HG03103 (cell line): ENCODE data around the gene ENTPD8.

Experiments
- ATAC-seq: cut with Tn5 transposase; IDR thresholded peaks from one replicate; pipeline ENCODE4 v1.9.1; 2021; ENCODE audit warnings: low read depth; ENCODE audit not compliant: unreplicated experiment

Gene ENTPD8

DNA sequence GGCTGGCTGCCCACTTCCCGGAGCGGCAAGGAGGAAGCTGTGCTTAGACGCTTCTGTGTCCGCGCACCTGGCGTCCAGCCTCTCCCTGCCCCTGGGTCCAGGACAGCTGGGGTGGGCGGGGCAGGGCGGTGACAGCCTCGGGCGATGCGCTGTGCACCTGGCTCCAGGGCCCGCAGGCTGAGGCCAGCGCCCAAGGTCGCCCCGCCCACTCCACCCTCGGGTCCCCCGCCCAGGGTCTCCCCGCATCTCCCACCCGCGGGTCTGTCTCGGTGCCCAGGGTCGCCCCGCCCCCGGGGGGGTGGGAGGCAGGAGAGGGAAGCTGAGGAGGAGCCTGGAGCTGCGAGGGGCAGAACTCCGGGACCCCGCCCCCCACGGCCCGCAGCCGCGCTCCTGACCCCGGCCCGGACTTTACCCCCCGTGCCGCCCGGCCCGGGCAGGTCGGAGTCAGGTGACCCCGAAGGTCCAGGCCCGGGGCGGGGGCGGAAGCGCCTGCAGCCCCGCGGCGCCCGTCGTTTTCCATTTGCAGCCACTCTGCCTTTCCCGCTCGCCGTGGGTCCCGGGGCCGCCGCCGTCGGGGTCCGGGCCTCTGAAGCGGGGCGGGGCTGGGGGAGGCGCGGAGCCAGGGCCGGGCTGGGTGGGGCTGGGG, at the start of gene ENTPD8:
Gene ENTPD8, minus strand, starts transcription at position 69 of the 646 bp plus-strand sequence. CDS start 3,072 bp downstream, outside the sequence.
- ATAC-seq: no peak

DNA sequence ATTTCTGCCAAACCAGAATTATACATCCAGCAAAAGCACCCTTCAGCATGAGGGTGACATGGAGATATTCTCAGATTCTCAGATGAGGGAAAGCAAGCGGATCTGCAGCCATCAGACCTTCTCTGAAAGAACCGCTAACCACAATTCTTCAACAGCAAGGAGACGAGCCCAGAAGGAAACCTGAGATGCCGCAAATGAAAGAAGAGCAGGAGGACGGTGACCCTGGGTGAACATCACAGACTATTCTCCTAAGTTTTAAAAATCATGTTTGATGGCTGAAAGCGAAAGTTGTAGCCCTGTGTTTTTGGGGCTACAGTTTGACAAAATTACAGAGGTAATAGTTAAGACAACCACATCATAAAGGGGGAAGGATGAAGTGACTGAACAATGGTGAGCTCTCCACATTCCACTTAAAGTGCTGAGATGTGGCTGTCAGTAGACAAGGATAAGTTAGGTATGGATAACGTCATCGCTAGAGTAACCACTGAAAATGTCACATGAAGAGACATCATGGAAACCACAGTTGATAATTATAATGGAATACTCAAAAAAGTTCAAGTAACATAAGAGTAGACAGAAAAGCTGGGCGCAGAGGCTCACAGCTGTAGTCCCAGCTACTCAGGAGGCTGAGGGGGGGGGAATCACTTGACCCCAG, 49.5 kb upstream of the ENTPD8 start:
- ATAC-seq: no peak

DNA sequence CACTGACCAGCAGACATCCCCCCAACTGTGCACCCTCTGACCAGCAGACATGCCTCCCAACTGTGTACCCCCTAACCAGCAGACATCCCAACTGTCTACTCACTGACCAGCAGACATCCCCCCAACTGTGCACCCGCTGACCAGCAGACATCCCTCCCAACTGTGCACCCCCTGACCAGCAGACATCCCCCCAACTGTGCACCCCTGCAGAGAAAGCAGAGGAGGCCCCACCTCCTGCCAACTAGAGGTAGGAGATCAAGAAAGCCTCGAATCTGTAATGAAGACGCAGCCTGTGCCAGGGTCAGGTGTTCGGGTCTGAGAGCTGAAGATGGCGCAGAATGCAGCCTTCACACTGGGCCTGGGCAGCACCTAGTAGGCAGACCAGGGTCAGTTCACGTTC, 47.7 kb upstream of the ENTPD8 start:
- ATAC-seq: no peak

- no peak for ATAC-seq
Observed at GRCh38 chr9:137488327-137488653, 47.1 kb upstream of the ENTPD8 start.

GRCh38 chr9:137487454-137488326, 46.5 kb upstream of the ENTPD8 start:
- ATAC-seq: no peak

DNA sequence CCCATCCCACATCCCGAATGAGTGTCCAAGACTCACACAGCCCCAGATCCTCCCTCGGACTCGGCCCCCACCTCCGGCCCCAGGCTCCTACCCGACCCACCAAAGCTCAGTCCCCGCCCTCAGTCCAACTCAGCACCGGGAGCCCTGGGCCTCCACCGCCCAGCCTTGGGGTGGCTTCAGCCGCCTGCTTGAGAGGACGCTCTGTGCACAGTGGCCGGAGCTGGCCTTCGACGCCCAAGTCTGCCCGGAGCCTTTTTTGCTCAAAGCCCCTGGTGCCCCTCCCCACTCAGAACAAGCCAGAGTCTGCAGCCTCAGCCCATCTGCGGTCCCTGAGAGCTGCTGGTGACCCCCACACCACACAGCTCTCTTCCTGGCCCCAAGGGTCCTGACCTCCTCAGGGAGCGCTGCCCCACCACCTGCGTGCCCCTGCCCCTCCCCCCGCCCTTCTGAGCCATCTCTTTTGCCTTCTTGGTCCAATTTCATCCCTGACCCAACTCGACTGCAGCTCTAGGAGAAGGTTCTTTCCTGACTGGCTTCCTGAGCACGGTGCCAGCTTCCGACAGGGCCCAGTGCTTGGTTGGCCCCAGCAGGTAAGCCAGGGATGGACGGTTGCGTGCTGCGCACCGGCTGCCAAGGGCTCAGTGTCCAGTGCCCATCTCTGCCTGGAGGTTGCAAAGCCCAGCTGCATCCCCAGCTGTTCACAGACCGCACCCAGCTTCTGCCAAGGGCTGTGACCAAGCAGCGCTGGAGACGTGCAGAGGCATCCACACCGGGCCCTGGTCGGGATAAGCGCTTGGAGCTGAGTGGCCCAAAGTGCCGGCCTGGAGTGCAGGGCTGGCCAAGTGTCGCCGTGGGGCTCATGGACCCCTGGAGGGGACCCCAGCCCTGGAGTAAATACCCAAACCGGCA, 45.6 kb upstream of the ENTPD8 start:
- no peak for ATAC-seq

DNA sequence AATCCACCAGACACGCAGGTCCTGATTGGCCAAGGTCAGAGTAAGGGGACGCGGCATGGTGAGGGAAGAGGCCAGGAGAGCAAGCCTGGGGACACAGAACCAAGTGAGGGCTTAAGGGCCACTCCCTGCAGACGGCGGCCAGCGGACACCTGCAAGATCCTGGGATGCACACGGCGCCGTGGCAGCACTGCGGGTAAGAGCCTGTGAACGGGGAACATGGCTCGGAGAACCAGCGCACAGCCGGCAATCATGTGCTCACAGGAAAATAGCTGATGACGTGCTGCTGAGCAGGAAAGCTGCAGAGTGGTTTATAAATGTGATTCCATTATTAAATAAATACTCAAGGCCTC, 45.0 kb upstream of the ENTPD8 start:
- no peak for ATAC-seq

DNA sequence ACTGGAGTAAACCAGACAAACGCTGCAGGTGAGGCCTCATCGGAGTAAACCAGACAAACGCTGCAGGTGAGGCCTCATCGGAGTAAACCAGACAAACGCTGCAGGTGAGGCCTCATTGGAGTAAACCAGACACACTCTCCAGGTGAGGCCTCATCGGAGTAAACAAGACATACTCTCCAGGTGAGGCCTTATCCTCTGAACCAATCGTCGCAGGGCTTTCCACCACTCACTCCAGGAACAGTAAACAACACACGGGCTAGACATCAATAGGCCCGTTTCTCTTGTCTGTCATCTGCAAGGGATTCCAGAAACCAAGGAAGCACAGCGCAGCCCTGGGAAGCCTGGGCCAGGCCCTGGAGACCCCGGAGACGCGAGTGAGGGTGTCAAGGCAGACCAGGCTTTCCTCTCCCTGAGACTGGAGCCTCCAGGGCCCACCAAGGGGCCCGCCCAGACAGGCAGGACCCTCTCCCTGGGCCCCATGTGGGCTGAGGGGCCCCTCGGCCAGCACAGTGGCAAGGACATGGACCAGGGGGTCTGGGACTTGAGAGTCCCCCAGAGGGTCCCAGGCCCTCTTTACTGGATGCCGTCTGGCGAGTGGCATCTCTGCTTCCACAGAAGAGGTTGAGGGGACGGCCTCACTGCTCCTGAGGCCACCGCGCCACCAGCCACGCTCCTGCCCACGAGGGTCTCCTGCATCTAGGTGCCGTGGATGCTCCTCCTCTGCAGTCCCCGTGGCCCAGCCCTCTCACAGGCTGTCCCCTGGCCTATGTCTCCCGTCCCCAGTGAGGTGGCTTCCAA, 44.4 kb upstream of the ENTPD8 start:
- ATAC-seq: no peak

GRCh38 chr9:137484551-137485315, 43.6 kb upstream of the ENTPD8 start:
- ATAC-seq: no peak

GRCh38 chr9:137482094-137482781, 41.1 kb upstream of the ENTPD8 start:
- no peak for ATAC-seq

- ATAC-seq: no peak
Observed at GRCh38 chr9:137480686-137481683, 39.8 kb upstream of the ENTPD8 start.

DNA sequence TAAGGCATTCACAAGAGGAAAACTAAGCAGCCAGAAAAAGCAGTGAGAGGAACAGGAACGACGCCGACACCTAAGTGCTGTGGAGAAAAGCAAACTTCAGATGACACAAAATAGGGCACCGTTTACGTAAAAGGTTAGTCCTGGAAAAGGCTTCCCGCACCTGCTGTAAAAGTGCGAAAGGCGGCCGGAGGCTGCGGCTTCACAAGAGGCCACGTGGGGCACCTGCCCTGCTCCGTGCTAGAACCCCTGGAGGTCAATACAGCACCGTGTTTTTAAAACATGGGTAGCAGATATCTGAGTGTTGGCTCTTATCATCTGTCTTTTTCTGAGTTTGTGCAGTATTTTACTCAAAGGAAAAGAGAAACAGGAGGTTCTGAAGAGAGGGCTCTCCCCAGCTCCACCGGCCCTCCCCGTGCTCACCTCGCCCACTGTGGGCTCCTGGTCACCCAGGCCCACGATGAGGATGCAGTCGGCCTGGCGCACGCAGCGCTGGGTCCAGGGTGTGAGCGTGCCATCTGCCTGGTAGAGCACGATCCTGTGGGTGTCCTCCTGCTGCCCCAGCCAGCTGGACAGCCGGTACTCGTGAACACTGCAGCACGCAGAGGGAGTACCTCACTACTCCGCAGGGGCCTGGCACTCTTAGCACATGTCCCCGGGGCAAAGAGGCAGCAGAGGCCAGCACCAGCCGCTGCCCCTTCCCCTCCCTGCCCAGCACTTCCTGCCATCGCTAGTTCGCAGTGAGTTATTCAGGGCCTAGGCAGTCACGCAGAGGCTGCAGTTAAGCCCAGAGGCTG, 38.9 kb upstream of the ENTPD8 start:
- ATAC-seq: no peak

DNA sequence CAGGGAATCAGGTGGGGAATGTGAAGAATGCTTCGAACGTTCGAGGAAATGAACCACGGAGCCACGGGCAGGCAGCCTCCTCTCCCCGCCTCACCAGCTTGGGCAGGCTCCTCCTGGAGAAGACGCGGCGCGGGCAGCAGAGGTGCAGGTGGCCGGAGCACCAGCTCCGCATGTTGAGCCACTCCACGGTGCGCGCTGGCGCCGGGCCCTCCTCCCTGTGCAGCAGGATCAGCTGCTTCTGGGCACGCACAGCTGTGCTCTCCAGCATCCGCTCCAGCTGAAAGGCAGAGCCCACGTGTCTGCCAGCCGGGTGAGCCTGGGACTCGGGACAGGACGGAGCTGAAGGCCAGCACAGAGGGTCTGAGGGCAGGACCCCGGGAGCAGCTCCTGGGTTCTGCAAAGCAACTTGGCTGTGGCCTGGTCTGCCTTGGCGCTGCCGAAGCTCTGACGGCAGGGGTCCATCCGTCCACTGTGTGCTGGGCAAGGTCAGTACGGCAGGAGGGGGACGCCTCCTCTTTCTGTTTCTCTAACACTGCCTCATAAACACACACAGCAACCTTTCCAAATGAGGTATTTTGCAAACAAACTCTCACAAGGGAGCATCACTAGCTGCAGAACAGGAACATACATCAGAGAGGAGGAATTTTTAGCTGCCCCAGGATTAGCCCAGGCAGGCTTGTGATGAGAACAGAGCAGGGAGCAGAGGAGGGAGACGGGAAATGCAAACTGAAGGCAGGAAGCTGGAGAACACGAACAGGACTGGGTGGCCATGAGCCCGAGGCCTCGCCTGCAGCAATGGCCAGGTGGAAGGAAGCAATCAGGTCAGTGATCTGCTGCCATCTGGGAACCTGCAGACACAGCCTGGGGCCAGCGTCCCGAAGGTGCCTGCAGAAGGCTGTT, 38.1 kb upstream of the ENTPD8 start:
- ATAC-seq: no peak

DNA sequence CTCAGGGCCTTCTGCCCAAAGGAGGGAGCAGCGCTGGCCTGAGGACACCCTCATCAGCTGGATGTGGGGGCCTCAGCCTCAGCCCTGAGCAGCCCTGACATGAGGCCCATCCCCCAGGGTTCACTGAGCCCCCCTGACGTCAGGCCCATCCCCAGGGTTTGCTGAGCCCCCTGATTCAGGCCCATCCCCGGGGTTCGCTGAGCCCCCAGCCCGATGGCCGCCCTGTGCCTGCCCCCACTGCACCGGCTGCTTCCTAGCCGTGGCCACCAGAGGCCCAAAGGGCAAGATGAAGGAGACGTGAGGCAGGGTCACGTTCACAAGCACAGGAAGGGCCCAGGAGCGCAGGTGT, 37.4 kb upstream of the ENTPD8 start:
- ATAC-seq: no peak

GRCh38 chr9:137477778-137478612, 36.8 kb upstream of the ENTPD8 start:
- ATAC-seq: no peak
